Renal pelvis (tissue), 4 donors: ENCODE data around the gene ATP8A2. TPM values are rescaled to one million over a fixed set of nuclear protein-coding genes. Genes with fewer than 3 reads are reported as not detected.

Experiments used
- DNase-seq: peaks from one replicate; pipeline ENCODE4 v3.0.0-alpha.2; 2013
- polyA plus RNA-seq, 3 donors: library from polyadenylated mRNA; unstranded; fragments of 120-200 nt; gene quantifications; one replicate each; pipeline ENCODE4 v1.2.1, GENCODE V29; 2013; ENCODE audit not compliant: insufficient read length in 3 of 3

The ATP8A2 gene
- polyA plus RNA-seq, 3 donors, result 4.8 to 5.4 (median 5.1) TPM

DNA sequence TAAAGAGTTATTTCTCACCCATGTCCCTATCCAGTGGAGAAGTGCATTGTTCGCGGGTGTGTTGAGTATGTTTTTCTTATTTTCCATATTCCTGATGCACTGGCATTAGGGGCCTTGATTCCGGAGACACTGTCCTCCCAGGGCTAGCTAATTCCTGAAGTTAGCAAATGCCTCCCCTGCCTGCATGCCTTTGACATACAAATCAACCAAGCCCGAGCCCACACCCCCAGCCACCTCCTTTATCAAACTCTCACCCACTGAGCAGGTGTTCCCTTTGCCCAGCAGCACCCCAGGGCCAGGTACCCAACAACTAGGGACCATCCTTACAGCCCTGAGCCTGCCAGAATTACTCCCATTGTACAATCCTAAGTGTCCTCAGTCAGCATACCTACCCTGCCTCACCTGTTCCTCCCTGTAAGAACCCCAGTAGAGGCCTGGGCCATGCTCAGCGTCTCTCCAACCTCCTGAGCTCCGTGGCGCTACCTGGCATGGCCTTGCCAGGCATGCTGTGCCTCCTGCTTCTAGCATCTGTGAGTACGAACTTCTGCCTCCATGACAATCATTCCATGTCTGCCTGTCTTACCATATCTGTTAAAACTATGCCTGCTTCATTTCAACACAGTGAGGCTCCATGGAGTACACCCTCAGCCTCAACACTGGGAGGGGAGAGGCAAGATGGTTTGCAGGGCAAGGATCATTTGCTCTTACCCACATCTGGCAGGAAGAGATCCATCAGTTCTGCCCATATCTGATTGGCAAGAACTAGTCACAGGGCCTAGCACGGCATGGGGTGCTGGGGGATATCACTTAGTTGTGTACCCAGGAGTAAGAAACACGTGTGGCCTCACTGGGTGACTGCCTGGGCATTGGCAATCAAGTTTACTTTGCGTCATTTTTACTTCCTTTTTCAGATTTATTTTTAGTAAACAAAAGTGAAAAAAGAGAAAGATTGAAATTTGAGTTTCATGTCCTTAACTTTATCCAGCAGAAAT is 476.2 kb downstream of the ATP8A2 start:
- DNase-seq, result no peak

DNA sequence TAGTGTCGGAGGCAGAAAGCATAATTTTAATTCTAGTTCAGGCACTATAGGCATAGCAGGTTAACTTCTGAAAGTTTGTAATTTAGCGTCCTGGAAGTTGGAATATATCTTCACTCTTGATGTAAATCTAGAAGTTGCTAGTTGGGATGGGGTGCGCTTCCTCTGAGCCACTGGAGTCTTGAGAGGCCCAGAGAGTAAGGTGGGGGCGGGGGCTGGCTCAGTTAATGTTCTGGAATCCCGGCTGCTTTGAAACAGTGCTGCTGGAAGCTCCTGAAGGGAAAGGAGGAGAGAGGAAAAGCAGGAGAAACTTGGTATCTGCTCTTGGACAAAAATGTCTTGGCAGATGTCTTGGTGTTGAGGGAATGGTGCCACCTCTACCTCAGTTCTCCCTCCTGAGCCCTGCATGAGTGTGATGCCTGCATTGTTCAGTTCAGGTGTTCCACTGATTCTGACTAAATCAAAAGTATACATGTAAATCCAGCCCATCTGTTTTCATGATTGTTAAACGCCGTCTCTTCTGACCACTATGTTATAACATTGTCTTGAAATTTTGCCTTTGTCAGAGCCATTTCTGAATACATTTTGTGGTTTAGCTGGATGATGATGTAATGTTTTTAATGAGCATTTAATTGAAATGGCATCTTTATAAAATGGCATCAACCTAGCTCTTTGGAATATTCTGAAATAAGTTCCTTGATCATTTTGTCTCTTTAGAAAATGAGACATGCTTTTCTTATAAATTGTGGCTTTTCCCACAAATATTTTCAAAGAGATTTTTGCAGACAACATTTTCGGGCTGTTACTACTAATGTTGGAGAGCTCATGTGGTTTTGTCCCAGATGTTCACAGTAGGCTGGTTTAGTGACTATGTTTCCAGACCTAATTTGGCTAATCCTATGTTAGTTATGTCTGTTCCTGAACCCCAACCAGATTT is 477.3 kb downstream of the ATP8A2 start:
- peak; percentile 61 for DNase-seq

GRCh38 chr13:25857830-25858229 is 486.1 kb downstream of the ATP8A2 start:
- no peak for DNase-seq

DNA sequence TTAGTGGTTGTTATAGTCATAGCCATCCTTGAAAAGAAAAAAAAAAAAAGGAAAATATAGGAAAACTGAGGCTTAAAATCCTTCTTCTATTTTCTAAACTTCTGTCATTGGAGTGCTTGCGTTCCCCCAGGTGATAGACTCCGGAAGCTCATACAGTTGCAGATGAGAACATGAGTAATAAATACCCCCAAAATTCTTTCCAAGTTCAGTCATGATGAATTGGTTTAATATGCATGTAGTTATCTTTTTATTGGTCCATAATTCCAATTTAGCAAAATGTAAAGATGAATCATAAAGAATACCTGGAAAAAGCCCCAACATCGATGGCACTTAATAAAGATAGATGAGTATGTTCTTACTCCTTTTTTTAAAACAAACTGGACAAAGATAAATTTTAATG is 487.8 kb downstream of the ATP8A2 start:
- DNase-seq, result no peak

GRCh38 chr13:25860265-25860664 is 488.5 kb downstream of the ATP8A2 start:
- DNase-seq, result no peak

GRCh38 chr13:25860862-25861261 is 489.1 kb downstream of the ATP8A2 start:
- DNase-seq, result no peak

DNA sequence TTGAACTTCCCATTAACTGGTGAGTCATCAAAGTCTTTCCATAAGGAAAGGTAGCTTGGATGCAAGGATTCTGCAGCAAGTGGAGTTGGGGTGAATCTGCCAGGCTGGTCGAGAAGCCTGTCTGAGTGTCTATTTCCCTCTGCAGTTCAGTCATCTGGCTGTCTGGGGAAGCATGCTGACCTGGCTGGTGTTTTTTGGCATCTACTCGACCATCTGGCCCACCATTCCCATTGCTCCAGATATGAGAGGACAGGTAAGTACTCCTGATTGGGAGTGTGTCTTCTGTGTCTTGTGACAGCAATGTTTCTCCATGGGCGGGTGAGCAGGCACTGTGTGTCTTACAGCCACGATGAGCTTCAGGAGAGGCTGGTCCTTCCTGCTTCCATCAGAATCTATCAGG is 490.4 kb downstream of the ATP8A2 start:
- no peak for DNase-seq

- no peak for DNase-seq
Measured at GRCh38 chr13:25864116-25864515, 492.3 kb downstream of the ATP8A2 start.

DNA sequence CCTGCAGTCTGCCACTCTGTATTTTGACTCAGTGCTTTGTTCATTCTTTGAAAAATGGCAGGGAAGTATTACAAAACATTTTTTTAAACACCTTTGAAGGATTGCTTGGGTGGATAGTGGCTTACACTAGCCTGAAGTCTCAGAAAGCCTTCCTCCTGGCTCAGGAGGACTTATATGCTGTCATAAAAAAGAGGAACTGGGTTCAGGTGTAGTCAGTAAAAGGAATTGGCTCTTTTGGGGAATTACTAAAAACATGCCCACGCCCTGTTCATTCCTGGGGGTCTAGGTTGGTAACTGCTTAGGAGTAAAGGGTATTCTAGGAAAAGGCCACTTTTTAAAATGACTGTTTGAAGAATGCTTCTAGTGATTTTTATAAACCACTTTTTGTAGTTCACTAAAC is 493.2 kb downstream of the ATP8A2 start:
- DNase-seq, result no peak

DNA sequence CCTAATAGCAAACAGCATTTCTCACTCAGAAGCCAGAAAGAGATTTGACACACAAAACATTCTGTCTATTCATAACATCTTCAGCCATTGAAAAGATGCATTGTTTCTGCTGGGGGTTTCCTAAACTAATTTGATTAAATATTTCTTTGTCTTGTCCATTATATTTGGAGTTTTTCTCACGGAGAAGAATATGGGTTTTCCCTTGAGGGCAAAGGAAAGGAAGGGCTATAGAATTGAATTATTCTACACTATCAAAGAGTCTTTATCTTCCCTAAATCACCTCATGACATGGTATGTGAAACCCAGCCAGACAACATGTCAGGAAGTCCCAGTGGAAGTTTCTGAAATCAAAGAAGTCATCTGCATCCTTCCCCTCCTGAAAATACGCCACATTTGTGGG is 493.6 kb downstream of the ATP8A2 start:
- no peak for DNase-seq

DNA sequence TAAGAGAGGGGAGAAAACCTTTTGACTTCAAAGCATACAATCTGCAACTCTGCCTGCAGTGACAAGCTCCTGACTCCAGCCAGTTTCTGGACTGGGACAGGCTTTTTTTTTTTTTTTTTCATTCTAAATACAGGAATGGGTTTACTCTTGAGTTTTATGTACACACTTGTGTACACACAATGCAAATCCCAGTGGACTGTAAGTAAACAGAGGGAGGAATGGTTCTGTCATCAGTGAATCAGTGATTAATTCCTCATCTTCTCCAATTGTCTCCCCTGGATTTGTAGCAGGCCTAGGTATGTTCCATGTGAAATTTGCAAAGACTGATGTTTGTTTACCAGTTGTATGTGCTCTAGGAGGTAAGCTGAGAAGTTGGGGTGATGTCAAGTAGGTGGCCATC is 495.3 kb downstream of the ATP8A2 start:
- DNase-seq, result no peak

- DNase-seq, result no peak
Measured at GRCh38 chr13:25868490-25868889, 496.7 kb downstream of the ATP8A2 start.

GRCh38 chr13:25869941-25870340 is 498.2 kb downstream of the ATP8A2 start:
- no peak for DNase-seq

DNA sequence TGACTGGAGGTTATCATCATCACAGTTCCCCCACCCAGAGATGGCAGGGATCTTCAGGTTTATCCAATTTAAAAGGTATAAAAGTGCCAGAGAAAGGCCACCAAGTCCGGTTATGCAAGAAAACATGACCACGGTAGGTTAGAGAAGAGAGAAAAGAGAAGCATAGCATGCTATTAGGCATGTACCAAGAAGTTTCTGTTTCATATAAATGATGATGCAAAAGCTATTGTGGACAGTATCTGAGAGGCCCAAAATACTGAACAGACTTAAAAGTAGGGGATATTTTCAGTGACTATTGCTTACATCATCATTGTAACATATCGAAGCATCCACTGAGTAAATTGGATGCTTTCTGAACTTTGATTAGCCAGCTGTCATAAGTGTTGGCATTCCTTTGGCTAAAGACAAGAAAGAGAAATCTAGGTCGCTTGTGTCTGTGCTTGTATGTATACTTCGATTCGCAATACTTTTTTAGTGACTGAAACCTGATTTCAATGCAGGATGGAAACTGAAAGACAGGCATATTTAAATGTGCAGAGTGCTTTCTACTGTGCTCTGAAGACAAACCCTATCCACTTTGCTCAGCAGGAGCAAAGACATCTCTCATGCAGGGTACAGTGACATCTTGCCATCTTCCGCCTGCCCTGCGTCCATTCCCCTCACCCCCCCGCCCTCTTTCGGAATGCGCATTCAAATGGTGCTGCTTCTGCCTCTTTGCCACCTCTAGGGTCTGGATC is 499.8 kb downstream of the ATP8A2 start:
- no peak for DNase-seq

GRCh38 chr13:25872481-25873241 is 500.9 kb downstream of the ATP8A2 start:
- no peak for DNase-seq

DNA sequence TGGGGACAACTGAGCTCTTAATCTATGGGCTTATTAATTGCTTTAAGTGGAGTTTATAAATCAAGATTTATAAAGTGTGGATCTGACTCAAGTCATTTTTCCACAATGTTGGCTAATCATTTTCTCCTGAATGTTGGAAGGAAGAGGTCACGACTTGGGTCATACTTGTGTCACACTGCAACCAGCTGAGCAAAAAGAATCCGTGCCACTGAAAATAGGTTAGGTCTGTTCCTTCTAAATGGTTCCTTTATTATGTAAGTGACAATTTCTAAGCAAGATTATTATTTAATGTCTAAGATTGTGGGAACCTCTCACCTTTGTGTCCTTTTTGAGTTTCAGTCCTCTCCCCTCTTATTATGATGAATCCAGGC is 501.5 kb downstream of the ATP8A2 start:
- DNase-seq, result no peak

DNA sequence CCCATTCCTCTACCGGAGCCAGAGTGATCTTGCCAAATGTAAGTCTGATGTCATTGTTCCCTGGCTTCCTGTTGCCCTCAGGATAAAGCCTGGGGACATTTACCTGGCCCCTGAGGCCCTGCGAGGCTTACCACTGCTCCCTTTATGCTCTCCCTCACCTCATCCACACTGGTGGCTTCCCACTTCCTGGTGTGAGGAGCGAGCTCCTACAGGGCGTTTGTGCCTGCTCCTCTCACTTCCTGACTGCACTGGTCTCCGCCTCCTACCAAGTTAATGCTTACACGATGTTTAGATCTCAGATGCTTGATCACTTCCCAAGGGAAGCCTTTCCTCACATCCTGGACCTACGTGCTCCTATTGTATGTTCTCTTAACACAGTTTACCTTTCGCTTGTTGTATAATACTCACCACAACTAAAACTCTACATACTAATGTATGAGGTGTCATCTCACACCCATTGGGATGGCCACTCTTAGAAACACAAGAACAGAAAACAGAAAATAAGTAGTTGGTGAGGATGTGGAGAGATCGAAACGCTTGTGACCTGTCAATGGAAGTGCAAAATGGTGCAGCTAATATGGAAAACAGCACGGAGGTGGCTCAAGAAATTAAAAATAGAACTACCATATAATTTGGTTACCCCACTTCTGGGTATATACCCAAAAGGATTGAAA is 502.4 kb downstream of the ATP8A2 start:
- DNase-seq, result no peak

DNA sequence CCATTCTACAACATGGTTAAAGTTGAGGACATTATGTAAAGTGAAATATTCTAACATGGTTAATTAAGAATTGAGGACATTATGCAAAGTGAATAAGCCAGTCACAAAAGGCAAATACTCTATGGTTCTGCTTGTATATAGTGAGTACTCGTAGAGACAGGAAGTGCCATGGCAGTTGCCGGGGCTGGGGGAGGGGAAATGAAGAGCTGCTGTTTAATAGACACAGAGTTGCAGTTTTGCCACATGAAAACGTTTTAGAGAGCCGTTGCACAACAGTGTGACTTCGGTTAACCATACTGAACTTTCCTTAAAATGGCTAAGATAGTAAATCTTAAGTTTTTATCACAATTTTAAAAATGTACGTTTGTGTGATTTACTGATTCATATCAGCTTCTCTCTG is 503.1 kb downstream of the ATP8A2 start:
- DNase-seq, result no peak

DNA sequence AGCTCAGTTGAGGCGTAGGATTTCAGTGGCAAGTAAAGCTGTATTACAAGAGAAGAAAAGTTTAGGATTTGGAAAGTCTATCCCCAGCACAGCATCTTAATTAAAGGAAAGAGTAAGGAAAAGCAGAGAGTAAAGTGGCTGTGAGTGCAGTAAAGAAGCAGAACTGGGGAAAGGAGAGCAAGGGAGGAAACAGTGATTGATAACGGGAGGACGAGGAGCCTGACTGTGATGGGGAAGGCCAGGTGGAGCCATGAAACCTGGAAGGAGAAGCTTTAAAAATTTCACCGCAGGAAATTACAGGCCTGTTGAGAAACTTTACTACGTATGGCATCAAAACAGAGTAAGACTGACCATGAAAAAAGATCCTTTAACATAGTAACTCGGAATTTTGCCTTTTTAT is 504.5 kb downstream of the ATP8A2 start:
- DNase-seq, result no peak

DNA sequence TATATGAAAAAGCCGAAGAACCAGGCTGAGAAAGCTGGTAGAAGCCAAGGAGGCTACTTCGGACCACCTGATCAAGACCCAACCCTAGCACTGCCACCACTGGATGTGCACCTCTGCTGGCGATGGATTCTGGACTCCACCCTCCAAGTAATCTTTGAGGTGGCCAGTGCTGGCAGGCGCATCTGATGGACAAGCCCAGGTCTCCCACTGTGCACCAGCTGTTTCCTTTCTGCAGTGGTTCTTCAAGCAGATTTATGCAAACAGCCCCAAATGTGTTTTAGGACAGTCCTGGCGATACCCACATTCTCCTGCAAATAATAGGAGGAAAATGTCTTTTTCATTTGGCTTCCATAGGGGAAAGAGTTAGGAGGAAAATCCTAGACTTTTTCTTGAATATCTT is 507.7 kb downstream of the ATP8A2 start:
- no peak for DNase-seq
